ENCODE measurements around the gene CPXM1.

CPXM1 gene

DNA sequence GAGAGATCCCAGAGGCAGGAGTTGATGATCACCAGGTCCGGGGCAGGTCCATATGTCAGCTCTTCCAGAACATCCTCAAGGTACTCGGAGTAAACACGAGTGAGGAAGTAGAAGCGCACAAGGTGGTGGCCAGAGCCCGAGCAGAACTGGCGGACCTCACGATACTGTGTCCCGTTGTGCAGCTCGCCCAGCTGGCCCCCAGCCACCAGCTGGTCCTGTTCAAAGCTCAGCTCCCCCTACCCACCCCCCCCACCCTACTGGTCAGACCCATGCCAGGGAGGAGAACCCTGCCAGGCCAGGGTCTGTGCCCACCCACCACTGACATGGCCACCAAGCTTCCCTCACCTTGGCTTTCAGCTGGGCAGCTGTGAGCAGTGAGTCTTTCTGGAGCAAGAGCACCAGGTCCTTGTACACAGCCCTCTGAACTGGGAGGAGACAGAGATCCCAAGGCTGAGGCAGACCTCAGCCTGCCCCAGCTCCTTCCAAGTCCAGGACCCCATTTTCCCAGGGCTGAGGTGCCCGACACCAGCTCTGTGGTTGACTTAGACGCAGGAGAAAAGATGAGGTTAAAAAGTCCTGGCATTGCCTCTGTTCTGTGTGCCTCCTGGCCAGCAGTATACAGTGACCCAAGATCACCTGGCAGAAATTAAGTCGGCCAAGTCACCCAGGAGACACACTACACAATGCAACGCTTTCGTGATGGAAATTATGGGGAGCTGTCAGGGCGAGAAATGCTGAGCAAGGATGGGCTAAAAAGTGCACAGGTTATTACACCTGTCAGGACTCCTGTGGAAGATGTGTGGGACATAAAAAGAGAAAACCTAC is 38.6 kb upstream of the CPXM1 start:
- no peak overlapping the region for H2AK5ac ChIP-seq (ENCODE audit: low read length, severe bottlenecking)
- no peak overlapping the region for H3K4ac ChIP-seq (ENCODE audit: low read depth in 1 of 2, low read length in 2 of 2)
- H3K27ac ChIP-seq (ENCODE audit: low read length, poor library complexity, severe bottlenecking): no peak overlapping the region
- no peak overlapping the region for H4K8ac ChIP-seq (ENCODE audit: low read length)
- no peaks in the 10 kb centered on the region for H3K9me3 ChIP-seq (ENCODE audit: control insufficient read depth, low read length)
- H2BK15ac ChIP-seq (ENCODE audit: low read depth, poor library complexity, severe bottlenecking): no peak overlapping the region
- peaks cover 15% of the 10 kb centered on the region for H3K4me1 ChIP-seq (ENCODE audit: control insufficient read depth, insufficient read depth, low read depth, low read length)
- no peak overlapping the region for H2AFZ ChIP-seq (ENCODE audit: low read depth, low read length)
- peaks cover 36 to 55% of the 10 kb centered on the region in 2 experiments for H3K36me3 ChIP-seq (ENCODE audit: control insufficient read depth in 1 of 2, insufficient read depth in 2 of 2, low read depth in 1 of 2, low read length in 2 of 2)
- H4K91ac ChIP-seq (ENCODE audit: low read length): peak overlapping the region; percentile 41
- no peak overlapping the region for H3K23ac ChIP-seq (ENCODE audit: low read length in 2 of 2)
- no peak overlapping the region for H2BK120ac ChIP-seq (ENCODE audit: low read depth, low read length)
- H3K18ac ChIP-seq (ENCODE audit: low read depth in 1 of 2, low read length in 2 of 2): no peak overlapping the region
- H3K9ac ChIP-seq (ENCODE audit: low read length): no peak overlapping the region
- peaks cover 37% of the 10 kb centered on the region for H3K79me1 ChIP-seq (replicated peaks; ENCODE audit: low read length, poor library complexity, severe bottlenecking)
- H3K4me2 ChIP-seq (ENCODE audit: low read length, poor library complexity, severe bottlenecking): no peak overlapping the region
- DNase-seq: no peak
- no peak overlapping the region for H3K14ac ChIP-seq (ENCODE audit: low read length in 2 of 2)
- no peak overlapping the region for H2BK12ac ChIP-seq (ENCODE audit: low read length in 2 of 2)
- H2BK5ac ChIP-seq (ENCODE audit: low read depth, low read length, poor library complexity, severe bottlenecking): no peak overlapping the region
- peak overlapping the region in 1 of 2 experiments; percentile 88 for H3K4me3 ChIP-seq (ENCODE audit: insufficient read depth in 1 of 2, low read depth in 1 of 2, low read length in 2 of 2)
- 98% methylated on average over 15 of the region's 15 CpGs for WGBS
- H3K27me3 ChIP-seq (ENCODE audit: control insufficient read depth in 1 of 2, insufficient read depth in 1 of 2, low read length in 2 of 2): no peaks in the 10 kb centered on the region

DNA sequence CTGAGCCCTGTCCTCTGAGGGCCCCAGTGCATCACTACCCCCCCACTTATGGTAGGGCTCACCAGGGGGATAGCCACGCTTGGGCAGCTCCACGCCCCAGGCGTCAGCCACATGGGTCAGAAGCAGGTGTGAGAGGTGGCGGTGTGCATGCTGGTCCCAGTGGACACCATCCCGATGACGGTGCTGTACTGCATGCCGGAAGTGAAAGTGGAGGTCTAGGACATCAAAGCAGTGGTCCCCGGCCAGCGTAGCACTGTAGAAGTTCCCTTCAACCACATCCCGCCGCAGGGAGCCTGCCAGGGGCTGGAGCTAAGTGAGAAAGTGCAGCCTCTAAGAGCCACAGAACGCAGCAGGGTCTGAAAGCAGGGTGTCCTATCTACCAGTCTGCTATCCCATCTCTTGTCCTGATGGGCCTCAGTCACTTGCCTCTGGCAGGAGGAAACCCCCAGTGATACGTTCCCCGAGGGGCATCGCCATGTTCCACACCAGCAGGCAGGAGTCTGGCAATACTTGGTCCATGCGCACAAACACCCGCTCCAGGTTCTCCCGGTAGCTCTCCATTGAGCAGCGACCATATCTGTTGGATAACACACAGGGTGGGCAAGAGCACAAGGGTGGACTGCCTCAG is 37.9 kb upstream of the CPXM1 start:
- no peak overlapping the region for H3K9ac ChIP-seq (ENCODE audit: low read length)
- no peaks in the 10 kb centered on the region for H3K9me3 ChIP-seq (ENCODE audit: control insufficient read depth, low read length)
- H3K4ac ChIP-seq (ENCODE audit: low read depth in 1 of 2, low read length in 2 of 2): no peak overlapping the region
- DNase-seq: no peak
- H3K36me3 ChIP-seq (ENCODE audit: control insufficient read depth in 1 of 2, insufficient read depth in 2 of 2, low read depth in 1 of 2, low read length in 2 of 2): peaks cover 36 to 48% of the 10 kb centered on the region in 2 experiments
- no peaks in the 10 kb centered on the region for H3K27me3 ChIP-seq (ENCODE audit: control insufficient read depth in 1 of 2, insufficient read depth in 1 of 2, low read length in 2 of 2)
- H3K27ac ChIP-seq (ENCODE audit: low read length, poor library complexity, severe bottlenecking): no peak overlapping the region
- no peak overlapping the region for H3K4me3 ChIP-seq (ENCODE audit: insufficient read depth in 1 of 2, low read depth in 1 of 2, low read length in 2 of 2)
- no peak overlapping the region for H3K4me2 ChIP-seq (ENCODE audit: low read length, poor library complexity, severe bottlenecking)
- H3K14ac ChIP-seq (ENCODE audit: low read length in 2 of 2): no peak overlapping the region
- H4K8ac ChIP-seq (ENCODE audit: low read length): no peak overlapping the region
- no peak overlapping the region for H2AK5ac ChIP-seq (ENCODE audit: low read length, severe bottlenecking)
- H2BK5ac ChIP-seq (ENCODE audit: low read depth, low read length, poor library complexity, severe bottlenecking): no peak overlapping the region
- H2BK12ac ChIP-seq (ENCODE audit: low read length in 2 of 2): no peak overlapping the region
- H3K23ac ChIP-seq (ENCODE audit: low read length in 2 of 2): no peak overlapping the region
- H4K91ac ChIP-seq (ENCODE audit: low read length): peak overlapping the region; percentile 41
- H3K79me1 ChIP-seq (replicated peaks; ENCODE audit: low read length, poor library complexity, severe bottlenecking): peaks cover 34% of the 10 kb centered on the region
- H2BK15ac ChIP-seq (ENCODE audit: low read depth, poor library complexity, severe bottlenecking): no peak overlapping the region
- WGBS: 97% methylated on average over 19 of the region's 19 CpGs
- H3K4me1 ChIP-seq (ENCODE audit: control insufficient read depth, insufficient read depth, low read depth, low read length): peaks cover 15% of the 10 kb centered on the region
- H3K18ac ChIP-seq (ENCODE audit: low read depth in 1 of 2, low read length in 2 of 2): no peak overlapping the region
- no peak overlapping the region for H2AFZ ChIP-seq (ENCODE audit: low read depth, low read length)
- no peak overlapping the region for H2BK120ac ChIP-seq (ENCODE audit: low read depth, low read length)

DNA sequence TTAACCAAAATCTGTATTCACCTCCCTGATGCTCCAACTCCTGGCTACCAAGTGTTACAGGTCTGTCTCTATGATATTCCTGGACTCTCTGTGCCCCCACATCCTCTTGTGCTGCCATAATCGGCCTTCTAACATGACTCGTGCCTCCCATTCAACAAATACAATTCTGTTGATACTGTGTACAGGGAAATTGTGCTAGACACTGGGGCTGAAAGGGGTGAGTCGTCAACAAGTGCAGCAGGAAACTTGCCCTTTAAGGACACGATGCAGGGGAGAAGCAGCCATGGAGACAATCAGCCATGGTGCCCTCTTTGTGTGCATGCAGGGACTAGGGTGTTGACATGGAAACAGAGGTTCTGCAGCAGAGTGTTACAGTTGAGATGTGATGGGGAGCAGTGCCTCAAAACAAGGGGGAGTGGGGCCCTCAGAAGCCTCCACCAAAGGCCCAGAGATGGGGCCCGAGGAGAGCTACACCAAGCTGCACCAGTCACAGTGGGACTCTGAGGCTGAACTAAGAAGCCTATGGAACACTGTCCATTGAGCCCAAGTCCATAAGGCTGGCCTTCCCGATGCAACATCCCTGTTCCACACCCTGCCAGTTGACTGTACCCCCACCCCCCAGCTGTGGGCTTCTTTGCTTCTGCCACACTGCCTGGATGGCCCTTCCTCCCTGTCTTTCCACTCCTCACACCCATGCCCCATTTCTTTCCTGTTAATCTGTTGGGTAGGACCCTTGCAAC is 37.0 kb upstream of the CPXM1 start:
- H3K36me3 ChIP-seq (ENCODE audit: control insufficient read depth in 1 of 2, insufficient read depth in 2 of 2, low read depth in 1 of 2, low read length in 2 of 2): peaks cover 36 to 48% of the 10 kb centered on the region in 2 experiments
- no peak overlapping the region for H3K4me2 ChIP-seq (ENCODE audit: low read length, poor library complexity, severe bottlenecking)
- H3K9me3 ChIP-seq (ENCODE audit: control insufficient read depth, low read length): no peaks in the 10 kb centered on the region
- no peak overlapping the region for H3K14ac ChIP-seq (ENCODE audit: low read length in 2 of 2)
- H2BK12ac ChIP-seq (ENCODE audit: low read length in 2 of 2): no peak overlapping the region
- H3K18ac ChIP-seq (ENCODE audit: low read depth in 1 of 2, low read length in 2 of 2): no peak overlapping the region
- no peak overlapping the region for H4K91ac ChIP-seq (ENCODE audit: low read length)
- DNase-seq: no peak
- H3K23ac ChIP-seq (ENCODE audit: low read length in 2 of 2): no peak overlapping the region
- H2AFZ ChIP-seq (ENCODE audit: low read depth, low read length): no peak overlapping the region
- no peak overlapping the region for H3K4ac ChIP-seq (ENCODE audit: low read depth in 1 of 2, low read length in 2 of 2)
- H3K27me3 ChIP-seq (ENCODE audit: control insufficient read depth in 1 of 2, insufficient read depth in 1 of 2, low read length in 2 of 2): no peaks in the 10 kb centered on the region
- no peak overlapping the region for H3K27ac ChIP-seq (ENCODE audit: low read length, poor library complexity, severe bottlenecking)
- H2BK120ac ChIP-seq (ENCODE audit: low read depth, low read length): no peak overlapping the region
- 87% methylated on average over 5 of the region's 6 CpGs for WGBS
- H2BK5ac ChIP-seq (ENCODE audit: low read depth, low read length, poor library complexity, severe bottlenecking): no peak overlapping the region
- H2AK5ac ChIP-seq (ENCODE audit: low read length, severe bottlenecking): no peak overlapping the region
- H3K4me1 ChIP-seq (ENCODE audit: control insufficient read depth, insufficient read depth, low read depth, low read length): peaks cover 15% of the 10 kb centered on the region
- no peak overlapping the region for H3K9ac ChIP-seq (ENCODE audit: low read length)
- no peak overlapping the region for H3K4me3 ChIP-seq (ENCODE audit: insufficient read depth in 1 of 2, low read depth in 1 of 2, low read length in 2 of 2)
- H3K79me1 ChIP-seq (replicated peaks; ENCODE audit: low read length, poor library complexity, severe bottlenecking): peaks cover 34% of the 10 kb centered on the region
- H2BK15ac ChIP-seq (ENCODE audit: low read depth, poor library complexity, severe bottlenecking): no peak overlapping the region
- H4K8ac ChIP-seq (ENCODE audit: low read length): no peak overlapping the region

DNA sequence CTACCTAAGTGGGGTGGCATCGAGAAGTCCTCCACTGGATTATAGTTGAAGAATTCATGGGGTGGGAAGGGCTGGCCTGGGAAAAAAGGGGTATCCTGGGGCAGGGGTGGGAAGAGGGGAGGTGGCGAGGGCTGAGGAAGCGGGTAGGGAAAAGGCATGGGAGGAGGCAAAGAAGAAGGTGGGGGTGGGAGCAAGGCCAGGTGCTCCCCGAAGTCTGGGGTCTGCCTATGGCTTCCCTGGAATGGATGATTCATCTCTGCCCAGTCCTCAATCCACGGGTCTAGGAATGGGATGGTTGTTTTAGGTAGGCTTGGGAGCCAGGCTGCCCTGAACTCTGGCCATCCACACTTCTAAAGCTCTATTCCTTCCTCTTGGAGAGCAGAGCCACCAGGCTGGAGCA is 35.6 kb upstream of the CPXM1 start:
- H4K91ac ChIP-seq (ENCODE audit: low read length): no peak overlapping the region
- H3K4me2 ChIP-seq (ENCODE audit: low read length, poor library complexity, severe bottlenecking): no peak overlapping the region
- H3K9me3 ChIP-seq (ENCODE audit: control insufficient read depth, low read length): no peaks in the 10 kb centered on the region
- no peaks in the 10 kb centered on the region for H3K27me3 ChIP-seq (ENCODE audit: control insufficient read depth in 1 of 2, insufficient read depth in 1 of 2, low read length in 2 of 2)
- no peak overlapping the region for H3K27ac ChIP-seq (ENCODE audit: low read length, poor library complexity, severe bottlenecking)
- H3K79me1 ChIP-seq (replicated peaks; ENCODE audit: low read length, poor library complexity, severe bottlenecking): peaks cover 27% of the 10 kb centered on the region
- no peak overlapping the region for H4K8ac ChIP-seq (ENCODE audit: low read length)
- no peak overlapping the region for H3K14ac ChIP-seq (ENCODE audit: low read length in 2 of 2)
- H2BK5ac ChIP-seq (ENCODE audit: low read depth, low read length, poor library complexity, severe bottlenecking): no peak overlapping the region
- H2AFZ ChIP-seq (ENCODE audit: low read depth, low read length): no peak overlapping the region
- H2AK5ac ChIP-seq (ENCODE audit: low read length, severe bottlenecking): no peak overlapping the region
- H3K4me1 ChIP-seq (ENCODE audit: control insufficient read depth, insufficient read depth, low read depth, low read length): peaks cover 9% of the 10 kb centered on the region
- no peak overlapping the region for H3K23ac ChIP-seq (ENCODE audit: low read length in 2 of 2)
- H2BK120ac ChIP-seq (ENCODE audit: low read depth, low read length): no peak overlapping the region
- H3K18ac ChIP-seq (ENCODE audit: low read depth in 1 of 2, low read length in 2 of 2): no peak overlapping the region
- H3K4ac ChIP-seq (ENCODE audit: low read depth in 1 of 2, low read length in 2 of 2): no peak overlapping the region
- no peak overlapping the region for H3K4me3 ChIP-seq (ENCODE audit: insufficient read depth in 1 of 2, low read depth in 1 of 2, low read length in 2 of 2)
- DNase-seq: no peak
- H2BK12ac ChIP-seq (ENCODE audit: low read length in 2 of 2): no peak overlapping the region
- no peak overlapping the region for H3K9ac ChIP-seq (ENCODE audit: low read length)
- WGBS: 96% methylated on average over 5 of the region's 5 CpGs
- H3K36me3 ChIP-seq (ENCODE audit: control insufficient read depth in 1 of 2, insufficient read depth in 2 of 2, low read depth in 1 of 2, low read length in 2 of 2): peaks cover 36 to 48% of the 10 kb centered on the region in 2 experiments
- no peak overlapping the region for H2BK15ac ChIP-seq (ENCODE audit: low read depth, poor library complexity, severe bottlenecking)

All from mesenchymal stem cell (in vitro differentiated cells and primary cell).